OCI-LY1 (cell line): ENCODE measurements around the gene HINT2.

Experiments used
- H2AFZ ChIP-seq: fragments of 200-600 bp; sonication (generic), shearing (Covaris generic); 2 replicates; pipeline ENCODE4 v1.6.0; 2014; ENCODE audit warnings: antibody characterized with exemption, mild to moderate bottlenecking, low read length
- H3F3A ChIP-seq: fragments of 200-600 bp; sonication (generic), shearing (Covaris generic); 2 replicates; pipeline ENCODE4 v1.6.0; 2014; ENCODE audit warnings: mild to moderate bottlenecking, antibody characterized with exemption, low read length, moderate library complexity; ENCODE audit not compliant: insufficient read depth
- H3K27ac ChIP-seq: fragments of 200-600 bp; sonication (generic); 2 replicates; pipeline ENCODE4 v1.5.1; 2014; ENCODE audit warnings: low read length, mixed run types, mild to moderate bottlenecking, low read depth; ENCODE audit not compliant: poor library complexity, severe bottlenecking
- H3K27me3 ChIP-seq: fragments of 200-600 bp; sonication (generic); 2 replicates; pipeline ENCODE4 v1.6.0; 2014; ENCODE audit warnings: antibody characterized with exemption, mild to moderate bottlenecking, low read length, moderate library complexity; ENCODE audit not compliant: insufficient read depth
- H3K36me3 ChIP-seq: fragments of 200-600 bp; sonication (generic); 2 replicates; pipeline ENCODE4 v1.6.1; 2014; ENCODE audit warnings: mild to moderate bottlenecking, antibody characterized with exemption, low read length, moderate library complexity, mixed read lengths; ENCODE audit not compliant: insufficient read depth
- H3K4me1 ChIP-seq: fragments of 200-600 bp; sonication (generic); 2 replicates; pipeline ENCODE4 v1.5.1; 2014; ENCODE audit warnings: mild to moderate bottlenecking, low read length, moderate library complexity; ENCODE audit not compliant: insufficient read depth, severe bottlenecking
- H3K4me2 ChIP-seq: fragments of 200-600 bp; sonication (generic), shearing (Covaris generic); 2 replicates; pipeline ENCODE4 v1.6.1; 2014; ENCODE audit warnings: low read length
- H3K4me3 ChIP-seq: fragments of 200-600 bp; sonication (generic); 2 replicates; pipeline ENCODE4 v1.5.1; 2014; ENCODE audit warnings: low read length, low read depth, mild to moderate bottlenecking, mixed read lengths; ENCODE audit not compliant: poor library complexity, severe bottlenecking
- H3K79me2 ChIP-seq: fragments of 200-600 bp; shearing (Covaris generic); 2 replicates; pipeline ENCODE4 v1.6.1; 2016; ENCODE audit warnings: mixed run types, low read length, mixed read lengths; ENCODE audit not compliant: insufficient read depth
- H3K9ac ChIP-seq: fragments of 200-600 bp; sonication (generic), shearing (Covaris generic); 2 replicates; pipeline ENCODE4 v1.6.1; 2014; ENCODE audit warnings: mild to moderate bottlenecking, low read length, mixed read lengths
- H3K9me2 ChIP-seq: fragments of 200-600 bp; sonication (generic), shearing (Covaris generic); 2 replicates; pipeline ENCODE4 v1.6.1; 2014; ENCODE audit warnings: low read depth, mild to moderate bottlenecking, low read length, mixed read lengths
- H3K9me3 ChIP-seq: fragments of 200-600 bp; shearing (Covaris generic); 2 replicates; pipeline ENCODE4 v1.6.1; 2014; ENCODE audit warnings: low read length, mixed read lengths
- H4K20me1 ChIP-seq: fragments of 200-600 bp; sonication (generic), shearing (Covaris generic); 2 replicates; pipeline ENCODE4 v1.6.0; 2016; ENCODE audit warnings: mild to moderate bottlenecking, low read length; ENCODE audit not compliant: insufficient read depth
- CTCF ChIP-seq: fragments of 200-600 bp; sonication (generic), shearing (Covaris generic); IDR thresholded peaks from 2 replicates; pipeline ENCODE4 v1.5.1; 2017; ENCODE audit warnings: mild to moderate bottlenecking, antibody characterized with exemption, low read length, moderate library complexity, mixed read lengths
- EZH2 ChIP-seq: fragments of 200-600 bp; sonication (generic), shearing (Covaris generic); IDR thresholded peaks from 2 replicates; pipeline ENCODE4 v1.8.0; 2017; ENCODE audit warnings: borderline replicate concordance, mixed run types, mild to moderate bottlenecking, antibody characterized with exemption, low read length, moderate library complexity, mixed read lengths

The HINT2 gene

GRCh38 chr9:35826071-35826701 is 11.3 kb upstream of the HINT2 start:
- H3K27me3 ChIP-seq = no peaks in the 10 kb centered on the region
- no peaks in the 10 kb centered on the region for H3K79me2 ChIP-seq
- TF ChIP-seq EZH2 (no peak), CTCF (peak; percentile 92)
- H3K4me1 ChIP-seq = peaks cover 12% of the 10 kb centered on the region
- no peak overlapping the region for H3K27ac ChIP-seq
- H4K20me1 ChIP-seq = no peaks in the 10 kb centered on the region
- no peaks in the 10 kb centered on the region for H3K36me3 ChIP-seq
- H3K9ac ChIP-seq = no peak overlapping the region
- no peak overlapping the region for H2AFZ ChIP-seq
- no peak overlapping the region for H3K4me2 ChIP-seq
- H3K9me3 ChIP-seq = no peaks in the 10 kb centered on the region
- no peaks in the 10 kb centered on the region for H3K9me2 ChIP-seq
- H3F3A ChIP-seq = no peaks in the 10 kb centered on the region
- H3K4me3 ChIP-seq = no peak overlapping the region

- H3F3A ChIP-seq = no peaks in the 10 kb centered on the region
- H3K4me2 ChIP-seq = no peak overlapping the region
- H3K4me3 ChIP-seq = no peak overlapping the region
- H3K36me3 ChIP-seq = no peaks in the 10 kb centered on the region
- H3K27ac ChIP-seq = no peak overlapping the region
- H3K9me3 ChIP-seq = no peaks in the 10 kb centered on the region
- no peaks in the 10 kb centered on the region for H3K4me1 ChIP-seq
- H3K27me3 ChIP-seq = no peaks in the 10 kb centered on the region
- no peak for TF ChIP-seq EZH2
- TF ChIP-seq CTCF = no peak
- no peak overlapping the region for H3K9ac ChIP-seq
- H4K20me1 ChIP-seq = no peaks in the 10 kb centered on the region
- H2AFZ ChIP-seq = no peak overlapping the region
- H3K79me2 ChIP-seq = no peaks in the 10 kb centered on the region
- no peaks in the 10 kb centered on the region for H3K9me2 ChIP-seq
These were observed 8.1 kb upstream of the HINT2 start for GRCh38 chr9:35822926-35823325.

- no peaks in the 10 kb centered on the region for H3K9me3 ChIP-seq
- H3K36me3 ChIP-seq = no peaks in the 10 kb centered on the region; the same call in 1 of the 2 replicates
- no peaks in the 10 kb centered on the region for H3K79me2 ChIP-seq
- no peaks in the 10 kb centered on the region for H4K20me1 ChIP-seq
- no peak overlapping the region for H3K4me3 ChIP-seq
- H3K4me2 ChIP-seq = no peak overlapping the region
- H3F3A ChIP-seq = no peaks in the 10 kb centered on the region
- no peaks in the 10 kb centered on the region for H3K9me2 ChIP-seq
- H3K9ac ChIP-seq = no peak overlapping the region
- H2AFZ ChIP-seq = no peak overlapping the region
- no peak overlapping the region for H3K27ac ChIP-seq
- no peaks in the 10 kb centered on the region for H3K27me3 ChIP-seq
- TF ChIP-seq EZH2 (no peak), CTCF (no peak)
- H3K4me1 ChIP-seq = peaks cover 3% of the 10 kb centered on the region
These were observed 5.2 kb upstream of the HINT2 start for GRCh38 chr9:35820076-35820475.
